Neural progenitor cell (in vitro differentiated cells): ENCODE data around the gene LATS2.

Experiments used
- EZH2 ChIP-seq: fragments of 200-600 bp; sonication (generic); IDR thresholded peaks from 2 replicates; pipeline ENCODE4 v1.6.1; 2017; ENCODE audit warnings: antibody characterized with exemption, mild to moderate bottlenecking, moderate library complexity
- EZH2phosphoT487 ChIP-seq: fragments of 200-600 bp; sonication (generic); IDR thresholded peaks from 2 replicates; pipeline ENCODE4 v1.6.1; 2017; ENCODE audit warnings: antibody characterized with exemption
- TF ChIP-seq, protein P1 (sequence below): fragments of 200-600 bp; sonication (generic); IDR thresholded peaks from 2 replicates; pipeline ENCODE4 v1.5.1; 2017; ENCODE audit warnings: antibody characterized with exemption, mild to moderate bottlenecking

DNA sequence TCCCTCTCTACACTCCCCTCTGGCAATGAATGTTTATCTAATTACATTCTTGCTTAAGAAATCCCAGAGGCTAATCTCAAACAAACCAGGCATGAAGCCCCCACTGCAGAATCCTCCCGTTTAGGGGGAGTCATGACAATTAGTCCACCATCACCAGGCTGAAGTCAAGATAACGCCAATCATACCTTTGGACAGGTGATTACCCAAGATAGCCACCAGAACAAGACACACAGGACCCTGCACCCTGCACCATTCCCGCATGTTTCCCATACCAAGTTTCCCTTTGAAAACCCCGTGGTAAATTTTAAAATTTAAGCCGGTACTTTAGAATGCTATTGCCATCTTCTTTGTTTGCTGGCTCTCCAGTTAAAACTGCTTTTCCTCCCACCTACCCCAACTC is 94.0 kb downstream of the LATS2 start:
- TF ChIP-seq, protein P1, sequence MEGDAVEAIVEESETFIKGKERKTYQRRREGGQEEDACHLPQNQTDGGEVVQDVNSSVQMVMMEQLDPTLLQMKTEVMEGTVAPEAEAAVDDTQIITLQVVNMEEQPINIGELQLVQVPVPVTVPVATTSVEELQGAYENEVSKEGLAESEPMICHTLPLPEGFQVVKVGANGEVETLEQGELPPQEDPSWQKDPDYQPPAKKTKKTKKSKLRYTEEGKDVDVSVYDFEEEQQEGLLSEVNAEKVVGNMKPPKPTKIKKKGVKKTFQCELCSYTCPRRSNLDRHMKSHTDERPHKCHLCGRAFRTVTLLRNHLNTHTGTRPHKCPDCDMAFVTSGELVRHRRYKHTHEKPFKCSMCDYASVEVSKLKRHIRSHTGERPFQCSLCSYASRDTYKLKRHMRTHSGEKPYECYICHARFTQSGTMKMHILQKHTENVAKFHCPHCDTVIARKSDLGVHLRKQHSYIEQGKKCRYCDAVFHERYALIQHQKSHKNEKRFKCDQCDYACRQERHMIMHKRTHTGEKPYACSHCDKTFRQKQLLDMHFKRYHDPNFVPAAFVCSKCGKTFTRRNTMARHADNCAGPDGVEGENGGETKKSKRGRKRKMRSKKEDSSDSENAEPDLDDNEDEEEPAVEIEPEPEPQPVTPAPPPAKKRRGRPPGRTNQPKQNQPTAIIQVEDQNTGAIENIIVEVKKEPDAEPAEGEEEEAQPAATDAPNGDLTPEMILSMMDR, result no peak
- no peak for TF ChIP-seq EZH2
- TF ChIP-seq EZH2phosphoT487, result no peak
